GM12878 (cell line): ENCODE data around the gene COL11A1. TPM values are rescaled to one million over a fixed set of nuclear protein-coding genes. Genes with fewer than 3 reads are reported as not detected.

ENCODE experiments used
- ATAC-seq: fragments of 200-7000 bp; cut with Tn5 transposase; 3 replicates; pipeline ENCODE4 v1.9.1; 2020; ENCODE audit warnings: mild to moderate bottlenecking, moderate library complexity
- BruUV-seq: library from RNA; stranded (reverse); fragments of 400-500 nt; replicated peaks from 2 replicates; lab custom pipeline; 2021; lab: Mats Ljungman, UMichigan
- CTCF ChIA-PET: fragments of 300-600 bp; sonication (Branson Sonifier 250); formaldehyde crosslinking; extraction: SDS; loops from one replicate; lab custom pipeline; 2021; ENCODE audit warnings: inconsistent platforms; lab: Yijun Ruan, JAX
- POLR2A ChIA-PET: fragments of 350-600 bp; formaldehyde crosslinking; extraction: SDS; loops from one replicate; lab custom pipeline; 2021; ENCODE audit warnings: inconsistent platforms; lab: Charles Lee
- RAD21 ChIA-PET: fragments of 300-600 bp; sonication (Branson Sonifier 250); formaldehyde crosslinking; loops from one replicate; lab custom pipeline; 2023; ENCODE audit warnings: antibody characterized with exemption; ENCODE audit not compliant: unreplicated experiment; lab: Charles Lee
- SMC1A ChIA-PET: fragments of 300-600 bp; sonication (Branson Sonifier 250); formaldehyde crosslinking; loops from one replicate; lab custom pipeline; 2023; ENCODE audit not compliant: unreplicated experiment, uncharacterized antibody; lab: Charles Lee
- DNase-seq: peaks from one replicate; pipeline ENCODE4 v3.0.0-alpha.2; 2011; ENCODE audit warnings: low read depth, low spot score
- FAIRE-seq: peaks from 3 replicates; lab custom pipeline; 2011; peaks lifted over from hg19 to GRCh38; lab: Jason Lieb, UNC
- H2AFZ ChIP-seq: 2 replicates; pipeline ENCODE4 v1.6.0; 2011; ENCODE audit warnings: low read depth, low read length, control low read depth; ENCODE audit not compliant: control insufficient read depth
- H3K27ac ChIP-seq: 2 replicates; pipeline ENCODE4 v1.5.1; 2011; ENCODE audit warnings: control low read depth; ENCODE audit not compliant: control insufficient read depth, insufficient read depth
- H3K27me3 ChIP-seq, 2 experiments: replicated peaks in 1 of 2; 2 replicates each; pipeline versions ENCODE4 v1.6.0 to v1.6.1; 2011; ENCODE audit warnings: low read length in 1 of 2; ENCODE audit not compliant: control insufficient read depth in 2 of 2, insufficient read depth in 2 of 2
- H3K36me3 ChIP-seq, 2 experiments: 2 replicates each; pipeline ENCODE4 v1.5.1; 2011; ENCODE audit warnings: low read length in 1 of 2; ENCODE audit not compliant: control insufficient read depth in 2 of 2, insufficient read depth in 2 of 2
- H3K4me1 ChIP-seq: 2 replicates; pipeline ENCODE4 v1.6.1; 2011; ENCODE audit warnings: mild to moderate bottlenecking, low read length, moderate library complexity, mixed read lengths; ENCODE audit not compliant: control insufficient read depth, insufficient read depth
- H3K4me2 ChIP-seq: 2 replicates; pipeline ENCODE4 v1.6.0; 2011; ENCODE audit warnings: control low read depth; ENCODE audit not compliant: control insufficient read depth, insufficient read depth
- H3K4me3 ChIP-seq: fragments of 200-600 bp; sonication (generic); 2 replicates; pipeline ENCODE4 v1.5.1; 2016
- H3K79me2 ChIP-seq: 2 replicates; pipeline ENCODE4 v1.6.0; 2011; ENCODE audit warnings: low read length; ENCODE audit not compliant: control insufficient read depth, insufficient read depth
- H3K9ac ChIP-seq: 2 replicates; pipeline ENCODE4 v1.8.0; 2011; ENCODE audit warnings: low read length, control low read depth, mixed read lengths; ENCODE audit not compliant: control insufficient read depth, insufficient read depth
- H3K9me3 ChIP-seq: replicated peaks from 3 replicates; pipeline ENCODE4 v1.5.1; 2011; ENCODE audit warnings: mild to moderate bottlenecking, low read length; ENCODE audit not compliant: control insufficient read depth, insufficient read depth
- H4K20me1 ChIP-seq: 2 replicates; pipeline ENCODE4 v1.6.0; 2011; ENCODE audit not compliant: control insufficient read depth, insufficient read depth
- BMI1 ChIP-seq: fragments of 450-650 bp; IDR thresholded peaks from 2 replicates; pipeline ENCODE4 v1.6.1; 2016; ENCODE audit warnings: mild to moderate bottlenecking, moderate library complexity, borderline replicate concordance
- BRCA1 ChIP-seq: IDR thresholded peaks from 2 replicates; pipeline ENCODE4 v1.6.1; 2011; ENCODE audit warnings: low read depth, low read length, improper control_type of control experiment
- CBX5 ChIP-seq: sonication (generic); IDR thresholded peaks from 2 replicates; pipeline ENCODE4 v1.6.1; 2016; ENCODE audit warnings: low read depth, moderate library complexity, mild to moderate bottlenecking, inconsistent platforms
- CHD2 ChIP-seq: IDR thresholded peaks from 2 replicates; pipeline ENCODE4 v1.6.1; 2011; ENCODE audit warnings: low read depth, low read length, improper control_type of control experiment, borderline replicate concordance
- EP300 ChIP-seq, 2 experiments: fragments of 150-350 bp in 1 of 2; IDR thresholded peaks; 2 replicates each; pipeline ENCODE4 v1.6.1; 2011 to 2012; ENCODE audit warnings: low read depth in 2 of 2, low read length in 2 of 2, borderline replicate concordance in 1 of 2, improper control_type of control experiment in 1 of 2, inconsistent platforms in 1 of 2; ENCODE audit not compliant: control insufficient read depth in 1 of 2
- ETV6 ChIP-seq, 2 experiments: fragments of 450-650 bp in 1 of 2; IDR thresholded peaks in 1 of 2; conservative IDR thresholded peaks in 1 of 2; 2 replicates each; pipeline ENCODE4 v1.6.1; 2014; ENCODE audit warnings: antibody characterized with exemption in 1 of 2, borderline replicate concordance in 1 of 2, low read depth in 1 of 2, mild to moderate bottlenecking in 1 of 2, moderate library complexity in 1 of 2
- FOXM1 ChIP-seq: IDR thresholded peaks from 2 replicates; pipeline ENCODE4 v1.6.1; 2012; ENCODE audit warnings: low read depth, mild to moderate bottlenecking, inconsistent platforms, low read length, moderate library complexity
- NR2C2 ChIP-seq: IDR thresholded peaks from 2 replicates; pipeline ENCODE4 v1.6.1; 2011; ENCODE audit warnings: borderline replicate concordance, low read depth; ENCODE audit not compliant: control insufficient read depth, insufficient read length
- PBX3 ChIP-seq: IDR thresholded peaks from 2 replicates; pipeline ENCODE4 v1.6.1; 2011; ENCODE audit warnings: mild to moderate bottlenecking, low read depth, low read length, moderate library complexity; ENCODE audit not compliant: insufficient replicate concordance
- SPI1 ChIP-seq: IDR thresholded peaks from 2 replicates; pipeline ENCODE4 v1.6.1; 2011; ENCODE audit warnings: low read depth, mild to moderate bottlenecking, low read length, moderate library complexity, borderline replicate concordance; ENCODE audit not compliant: insufficient read depth
- SUPT20H ChIP-seq: IDR thresholded peaks from 2 replicates; pipeline ENCODE4 v1.6.1; 2011; ENCODE audit warnings: low read depth, mild to moderate bottlenecking, low read length, moderate library complexity, borderline replicate concordance; ENCODE audit not compliant: control insufficient read depth
- TCF3 ChIP-seq: IDR thresholded peaks from 2 replicates; pipeline ENCODE4 v1.6.1; 2012; ENCODE audit warnings: low read depth, mild to moderate bottlenecking, low read length, borderline replicate concordance; ENCODE audit not compliant: insufficient read depth
- ZNF217 ChIP-seq: fragments of 450-650 bp; IDR thresholded peaks from 2 replicates; pipeline ENCODE4 v1.6.1; 2017; ENCODE audit warnings: antibody characterized with exemption, mild to moderate bottlenecking
- ZNF274 ChIP-seq: IDR thresholded peaks from one replicate; pipeline ENCODE4 v1.8.0; 2011; ENCODE audit not compliant: insufficient read length, insufficient read depth
- WGBS: methylation state at CpG from one replicate; pipeline ENCODE4 v1.1.6; 2016; ENCODE audit warnings: low lambda C conversion rate; ENCODE audit not compliant: insufficient replicate concordance, insufficient coverage; ENCODE audit errors: missing lambda C conversion rate; 5-methylcytosine and 5-hydroxymethylcytosine counted together
- in situ Hi-C: fragments of 300-500 bp; cut with MboI; formaldehyde crosslinking; loops from 9 replicates; pipeline ENCODE4 v1.14.3; 2018; ENCODE audit warnings: mixed read lengths
- intact Hi-C: fragments of 100-400 bp; cut with micrococcal nuclease; formaldehyde crosslinking; loops from one replicate; pipeline ENCODE4 v1.14.2; 2022; ENCODE audit not compliant: unreplicated experiment
- polyA plus RNA-seq, 11 experiments: library from polyadenylated mRNA; depleted of rRNA in 4 of 11; unstranded in 6 of 11; stranded (reverse) in 5 of 11; fragments of >200 nt; fragmentation: Nextera tagmentation in 4 of 11; fragmentation: Illumina TruSeq in 1 of 11; extraction: Ambion mirVana in 4 of 11; extraction: Trizol in 1 of 11; gene quantifications; 1 replicate in 1 of 11; 2 replicates in 10 of 11; pipeline versions ENCODE4 v1.2.1 to v1.2.3, GENCODE V29; 2011 to 2016; ENCODE audit warnings: inconsistent platforms in 2 of 11, missing spikeins in 2 of 11, low read depth in 1 of 11
- total RNA-seq, 4 experiments: library from RNA; depleted of rRNA in 3 of 4; stranded (reverse); fragments of >200 nt in 3 of 4; fragmentation: Illumina TruSeq in 1 of 4; extraction: Trizol in 1 of 4; gene quantifications; 2 replicates each; pipeline versions ENCODE4 v1.2.1 to v1.2.3, GENCODE V29; 2013 to 2021

Gene COL11A1
- total and polyA plus RNA-seq, 10 of the 15 experiments (the other 5 are each of a cell fraction or from before 2014, with no cell fraction given), result 0.11 TPM; not detected in 9

GRCh38 chr1:102897557-102897956 is 210.8 kb downstream of the COL11A1 start:
- Histone ChIP-seq H4K20me1 (no peaks in the 10 kb centered on the region), H2AFZ (no peak overlapping the region), H3K9me3 (no peaks in the 10 kb centered on the region)
- FAIRE-seq, result no peak
- TF ChIP-seq EP300 (IDR thresholded peaks at IDR 0.05; ENCODE audit: borderline replicate concordance in 1 of 2, control insufficient read depth in 1 of 2, low read depth in 2 of 2, low read length in 2 of 2) (no peak), FOXM1 (no peak), CBX5 (no peak), NR2C2 (no peak), TCF3 (no peak), SUPT20H (no peak), ZNF274 (no peak), ZNF217 (no peak), CHD2 (no peak), BMI1 (no peak), SPI1 (no peak), PBX3 (no peak), BRCA1 (no peak), ETV6 (conservative IDR thresholded peaks at IDR 0.05 in 1 of 2, IDR thresholded peaks at IDR 0.05 in 1 of 2; ENCODE audit: borderline replicate concordance in 1 of 2, low read depth in 1 of 2) (no peak)
- TF ChIP-seq, all 136 proteins: peak for 0
- intact Hi-C loops, result no loop called here
- in situ Hi-C loops, result no loop called here
- ChIA-PET SMC1A (no interaction called here), RAD21 (no interaction called here), POLR2A (no interaction called here), CTCF (no interaction called here)
- Histone ChIP-seq H3K4me1 (no peaks in the 10 kb centered on the region), H3K9ac (no peak overlapping the region), H3K36me3 (no peaks in the 10 kb centered on the region), H3K4me2 (no peak overlapping the region), H3K4me3 (no peak overlapping the region), H3K79me2 (no peaks in the 10 kb centered on the region), H3K27me3 (no peaks in the 10 kb centered on the region), H3K27ac (no peak overlapping the region)
- BruUV-seq, result no TSS peak
- no peak for DNase-seq
- ATAC-seq, result no peak
- 0% methylated on average over 3 of the region's 3 CpGs for WGBS
